AG09319 (cell line): ENCODE measurements around the gene CHAC1.
A peak's percentile ranks its signal among the peaks of the same experiment; 100 is the strongest.

Source experiments
- DNase-seq: peaks from one replicate; pipeline ENCODE4 v3.0.0-alpha.2; 2010; ENCODE audit warnings: low read depth; ENCODE audit errors: extremely low read depth
- CTCF ChIP-seq: IDR thresholded peaks from 2 replicates; pipeline ENCODE4 v1.5.1; 2011; ENCODE audit warnings: low read depth, mild to moderate bottlenecking, inconsistent platforms, low read length, moderate library complexity

CHAC1 gene

GRCh38 chr15:40930430-40931299 lies 22.6 kb upstream of the CHAC1 start:
- peak; percentile 41 for TF ChIP-seq CTCF
- DNase-seq, result no peak

GRCh38 chr15:40931300-40932142 lies 21.8 kb upstream of the CHAC1 start:
- no peak for TF ChIP-seq CTCF

GRCh38 chr15:40932156-40932555 lies 21.1 kb upstream of the CHAC1 start:
- TF ChIP-seq CTCF, result no peak
- DNase-seq, result no peak

More at GRCh38 chr15:40931300-40932142, 21.8 kb upstream of the CHAC1 start:
- no peak for DNase-seq

GRCh38 chr15:40932649-40933516 lies 20.4 kb upstream of the CHAC1 start:
- DNase-seq, result no peak
- TF ChIP-seq CTCF, result no peak

GRCh38 chr15:40933517-40933902 lies 19.8 kb upstream of the CHAC1 start:
- no peak for DNase-seq
- no peak for TF ChIP-seq CTCF

- no peak for TF ChIP-seq CTCF
- DNase-seq, result no peak
Observed at GRCh38 chr15:40934457-40934856, 18.8 kb upstream of the CHAC1 start.
